ENCODE data around the gene G2E3.
A peak's percentile ranks its signal among the peaks of the same experiment; 100 is the strongest.
"Not testable (repeated sequence)": the region's sequence is repeated elsewhere in the genome, so short reads cannot be mapped to it uniquely, and the experiment has no call there.

The G2E3 gene, protein sequence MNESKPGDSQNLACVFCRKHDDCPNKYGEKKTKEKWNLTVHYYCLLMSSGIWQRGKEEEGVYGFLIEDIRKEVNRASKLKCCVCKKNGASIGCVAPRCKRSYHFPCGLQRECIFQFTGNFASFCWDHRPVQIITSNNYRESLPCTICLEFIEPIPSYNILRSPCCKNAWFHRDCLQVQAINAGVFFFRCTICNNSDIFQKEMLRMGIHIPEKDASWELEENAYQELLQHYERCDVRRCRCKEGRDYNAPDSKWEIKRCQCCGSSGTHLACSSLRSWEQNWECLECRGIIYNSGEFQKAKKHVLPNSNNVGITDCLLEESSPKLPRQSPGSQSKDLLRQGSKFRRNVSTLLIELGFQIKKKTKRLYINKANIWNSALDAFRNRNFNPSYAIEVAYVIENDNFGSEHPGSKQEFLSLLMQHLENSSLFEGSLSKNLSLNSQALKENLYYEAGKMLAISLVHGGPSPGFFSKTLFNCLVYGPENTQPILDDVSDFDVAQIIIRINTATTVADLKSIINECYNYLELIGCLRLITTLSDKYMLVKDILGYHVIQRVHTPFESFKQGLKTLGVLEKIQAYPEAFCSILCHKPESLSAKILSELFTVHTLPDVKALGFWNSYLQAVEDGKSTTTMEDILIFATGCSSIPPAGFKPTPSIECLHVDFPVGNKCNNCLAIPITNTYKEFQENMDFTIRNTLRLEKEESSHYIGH

DNA sequence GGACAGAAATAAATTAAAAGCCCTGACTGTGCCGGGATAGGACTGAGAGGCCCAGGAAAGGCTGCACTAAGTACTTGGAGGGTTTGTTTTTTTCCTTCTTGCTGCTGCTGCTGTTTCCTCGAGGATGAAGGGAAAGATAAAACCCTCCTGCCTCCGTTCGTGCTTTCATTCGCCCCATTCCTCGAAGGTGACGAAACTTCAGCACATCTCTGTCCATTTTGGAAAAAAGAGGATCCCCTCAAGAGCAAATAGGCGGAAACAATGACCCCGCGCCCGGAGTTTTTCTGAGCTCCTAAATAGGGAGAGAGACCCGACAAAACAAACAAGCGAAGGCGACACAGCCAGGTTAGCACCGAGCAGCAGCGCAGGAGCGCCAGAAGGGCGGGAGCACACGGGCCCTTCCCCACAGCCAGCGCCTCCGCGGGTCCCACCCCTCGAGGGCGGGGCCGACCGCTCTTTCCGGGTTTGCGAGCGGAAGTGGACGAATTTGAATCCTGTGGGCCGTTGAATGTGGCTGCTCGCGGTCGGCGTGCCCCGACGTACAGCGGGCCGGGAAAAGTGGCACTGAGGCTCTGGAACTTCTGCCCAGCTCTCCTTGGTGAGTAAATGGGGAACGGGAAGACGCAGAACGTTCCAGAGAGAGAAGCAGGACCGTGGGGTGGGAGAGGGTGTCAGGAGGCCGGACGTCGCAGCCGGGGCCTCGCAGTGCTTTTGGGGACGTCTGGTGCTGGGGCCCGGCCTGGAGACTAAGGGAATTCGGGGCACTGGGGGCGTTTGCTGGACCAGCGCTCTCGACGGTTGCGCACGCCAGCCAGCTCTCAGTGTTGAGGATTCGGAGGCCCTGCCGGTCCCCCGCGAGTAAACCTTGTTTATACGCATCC lies at the start of gene G2E3:
Gene G2E3, plus strand, starts transcription at position 484 of the 881 bp plus-strand sequence. CDS start 21,922 bp downstream, outside the sequence.
- DNase-seq (ENCODE audit: extremely low read depth in 1 of 2, low read depth in 1 of 2) = peak; percentile 47 to 80

DNA sequence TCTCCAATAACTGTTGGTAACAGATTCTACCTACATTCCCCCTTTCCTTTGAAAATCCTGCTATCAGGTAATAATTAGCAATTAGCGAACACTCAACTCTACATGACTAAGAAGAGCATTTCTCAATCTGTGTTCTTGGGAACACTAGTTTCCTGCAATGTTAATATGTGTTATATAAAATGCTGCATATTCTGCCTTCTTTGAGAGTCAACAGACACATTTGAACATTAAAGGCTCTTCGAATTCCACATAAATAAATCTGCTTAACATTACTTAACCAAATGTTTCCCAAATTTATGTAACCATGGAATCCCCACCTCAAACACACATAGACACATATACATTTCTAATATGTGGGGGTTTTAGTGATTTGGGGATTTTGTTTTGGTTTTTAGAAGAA lies 41.2 kb upstream of the G2E3 start:
- DNase-seq (ENCODE audit: extremely low read depth in 1 of 2, low read depth in 1 of 2) = no peak

DNA sequence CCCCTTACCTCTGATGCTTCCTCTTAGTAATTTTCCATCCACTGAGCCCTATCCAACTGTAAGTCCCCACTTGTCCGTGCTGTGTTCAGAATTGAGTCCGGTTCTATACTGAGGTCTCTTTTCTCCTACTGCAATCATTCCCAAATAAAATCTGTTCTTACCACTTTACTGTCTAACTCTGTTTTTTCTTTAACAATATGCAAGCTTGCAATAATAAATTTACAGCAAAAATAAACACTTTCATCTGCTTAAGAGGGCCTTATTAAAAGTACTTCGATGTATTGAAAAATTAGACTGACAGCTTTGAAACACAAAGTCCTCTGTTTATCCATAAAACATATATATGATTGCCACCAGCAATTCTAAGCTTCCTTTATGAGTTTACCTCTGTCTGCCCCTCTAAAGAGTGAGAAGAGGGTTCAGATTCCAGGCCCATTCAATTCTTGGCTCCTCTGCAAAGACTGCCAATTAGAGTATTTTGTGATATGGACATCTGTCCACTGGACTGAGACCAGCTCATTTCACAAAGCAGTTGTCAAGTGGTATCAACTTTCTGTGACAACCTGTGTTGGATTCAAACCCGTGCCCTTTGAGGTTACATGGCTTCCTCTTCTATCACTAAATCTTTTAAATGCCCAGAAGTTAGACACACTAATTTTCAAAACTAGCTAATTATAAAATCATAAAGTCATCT lies 39.9 kb upstream of the G2E3 start:
- DNase-seq (ENCODE audit: extremely low read depth in 1 of 2, low read depth in 1 of 2) = no peak

DNA sequence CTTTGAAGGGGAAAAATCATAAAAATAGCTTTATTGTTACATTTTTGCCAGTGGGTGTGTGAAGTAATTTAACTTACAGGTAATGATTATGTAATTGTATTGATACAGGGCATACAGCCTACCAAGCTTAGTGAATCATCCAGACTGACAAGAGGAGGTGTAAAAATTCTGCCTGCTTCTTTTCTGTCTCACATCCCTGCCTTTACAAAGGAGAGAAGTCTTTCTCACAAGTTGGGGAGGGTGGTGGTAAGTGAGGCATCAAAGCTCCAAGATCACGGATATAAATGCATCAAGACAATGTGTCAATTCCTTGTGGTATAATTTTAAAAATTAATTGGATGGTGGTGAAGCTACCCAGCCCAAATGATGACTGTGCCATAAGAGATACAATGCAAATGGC lies 39.0 kb upstream of the G2E3 start:
- DNase-seq (ENCODE audit: extremely low read depth in 1 of 2, low read depth in 1 of 2) = no peak

DNA sequence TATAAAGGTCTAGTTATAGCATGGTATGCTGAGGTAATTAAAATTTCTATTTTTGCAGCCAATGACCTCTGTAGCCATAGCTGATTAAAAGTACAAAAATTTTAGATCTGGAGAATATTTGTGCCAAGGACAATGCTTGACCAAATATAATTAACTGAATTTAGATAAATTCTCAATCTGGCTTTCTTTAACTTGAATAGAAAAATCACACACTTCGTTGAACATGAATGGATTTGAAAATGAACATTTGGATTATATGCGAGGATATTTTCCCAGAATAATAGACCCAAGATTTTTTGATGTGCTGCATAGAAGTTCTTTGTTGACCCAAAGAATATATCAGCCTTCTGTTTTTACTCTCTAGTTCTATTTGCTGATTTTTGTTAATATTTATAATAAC lies 38.4 kb upstream of the G2E3 start:
- no peak for DNase-seq (ENCODE audit: extremely low read depth in 1 of 2, low read depth in 1 of 2)

DNA sequence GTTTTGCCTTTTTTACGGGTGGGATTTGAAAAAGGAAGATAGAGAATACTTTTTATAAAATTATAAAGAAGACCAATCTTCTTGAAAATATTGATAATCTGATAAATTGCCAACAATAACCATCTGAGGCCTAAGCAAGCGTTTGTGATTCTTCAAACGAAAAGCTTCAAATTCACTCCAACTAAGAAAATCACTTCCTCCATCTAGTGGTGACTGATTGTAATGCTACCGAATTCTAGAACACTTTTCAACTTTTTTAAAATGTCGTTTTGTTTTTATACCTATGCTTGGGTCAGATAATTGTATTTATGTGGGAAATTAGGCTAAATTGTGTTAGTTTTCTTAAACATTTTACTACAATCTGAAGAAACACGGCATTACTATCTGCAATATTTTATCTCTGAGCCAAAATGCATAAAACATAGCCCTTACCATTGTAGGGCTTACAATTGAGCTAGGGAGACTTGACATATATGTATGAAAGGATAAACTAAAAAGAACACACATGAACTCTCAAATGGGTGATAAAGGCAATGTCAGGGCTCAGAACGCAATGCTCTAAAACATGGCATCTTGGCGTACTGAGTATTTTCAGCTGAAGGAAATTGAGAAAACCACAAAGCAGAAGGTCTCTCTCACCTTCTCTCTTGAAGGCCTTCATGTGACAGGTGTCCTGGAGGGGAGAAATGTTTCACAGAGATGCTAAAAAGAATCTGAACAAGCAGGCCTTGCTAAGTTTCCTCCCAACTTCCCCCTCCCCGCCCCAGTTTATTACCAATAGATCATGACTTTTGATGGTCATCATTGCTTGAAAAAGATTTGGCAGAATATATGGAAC lies 36.8 kb upstream of the G2E3 start:
- DNase-seq (ENCODE audit: extremely low read depth in 1 of 2, low read depth in 1 of 2) = no peak

DNA sequence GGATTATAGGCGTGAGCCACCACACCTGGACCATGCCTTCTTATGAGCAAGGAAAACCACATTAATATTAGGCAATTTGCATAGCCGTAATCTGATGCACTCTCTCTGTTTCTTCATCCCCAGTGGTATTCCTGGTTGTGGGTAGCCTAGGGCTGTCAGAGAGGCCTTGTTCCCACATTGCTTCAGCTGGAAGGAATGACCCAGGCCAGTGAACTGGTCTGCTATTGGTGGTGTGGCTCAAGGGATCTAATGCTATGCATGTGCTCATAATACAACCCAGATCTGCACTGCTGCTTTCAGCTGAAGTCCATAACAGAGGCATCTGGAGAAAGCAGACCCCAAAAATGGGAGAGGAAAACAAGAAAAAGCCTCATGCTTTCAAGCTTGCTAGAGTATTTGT lies 33.1 kb upstream of the G2E3 start:
- DNase-seq (ENCODE audit: extremely low read depth in 1 of 2, low read depth in 1 of 2) = no peak

DNA sequence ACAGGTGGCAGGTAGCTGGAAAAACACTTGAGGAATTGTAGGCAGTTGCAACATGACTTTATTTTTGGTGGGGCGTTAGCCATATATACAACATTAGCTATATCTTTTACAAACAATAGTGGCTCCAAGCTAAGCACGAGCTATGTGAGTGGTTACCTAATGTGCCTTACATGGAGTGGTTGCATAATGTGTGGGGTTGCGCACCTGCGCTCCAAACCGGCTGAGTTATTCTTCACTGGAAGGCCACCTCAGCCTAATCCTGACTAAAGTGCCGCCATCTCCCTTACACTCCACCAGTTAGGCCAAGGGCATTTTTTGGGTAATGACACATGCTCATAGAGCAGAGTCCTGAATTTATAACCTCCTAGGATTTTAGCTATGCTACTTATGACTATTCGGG lies 31.8 kb upstream of the G2E3 start:
- DNase-seq (ENCODE audit: extremely low read depth in 1 of 2, low read depth in 1 of 2) = no peak

DNA sequence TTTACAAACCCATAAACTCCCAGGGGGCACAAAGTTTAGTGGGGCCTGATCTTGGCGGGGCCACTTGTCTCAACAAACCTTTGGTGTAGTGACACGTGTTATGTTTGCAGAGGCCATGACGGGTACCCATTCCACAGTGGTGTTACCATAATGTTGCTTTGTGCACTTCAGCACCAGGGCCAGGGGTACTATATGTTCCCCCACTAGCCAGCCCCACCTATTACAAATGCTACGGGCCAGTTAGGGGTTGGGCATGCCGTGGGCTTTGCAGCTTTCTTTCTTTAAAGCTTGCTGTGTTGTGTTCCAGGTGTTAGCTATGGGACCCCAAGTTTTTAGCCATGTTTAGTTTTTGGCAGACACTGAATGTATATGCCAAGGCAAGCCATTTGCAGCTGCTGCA lies 30.8 kb upstream of the G2E3 start:
- no peak for DNase-seq (ENCODE audit: extremely low read depth in 1 of 2, low read depth in 1 of 2)

DNA sequence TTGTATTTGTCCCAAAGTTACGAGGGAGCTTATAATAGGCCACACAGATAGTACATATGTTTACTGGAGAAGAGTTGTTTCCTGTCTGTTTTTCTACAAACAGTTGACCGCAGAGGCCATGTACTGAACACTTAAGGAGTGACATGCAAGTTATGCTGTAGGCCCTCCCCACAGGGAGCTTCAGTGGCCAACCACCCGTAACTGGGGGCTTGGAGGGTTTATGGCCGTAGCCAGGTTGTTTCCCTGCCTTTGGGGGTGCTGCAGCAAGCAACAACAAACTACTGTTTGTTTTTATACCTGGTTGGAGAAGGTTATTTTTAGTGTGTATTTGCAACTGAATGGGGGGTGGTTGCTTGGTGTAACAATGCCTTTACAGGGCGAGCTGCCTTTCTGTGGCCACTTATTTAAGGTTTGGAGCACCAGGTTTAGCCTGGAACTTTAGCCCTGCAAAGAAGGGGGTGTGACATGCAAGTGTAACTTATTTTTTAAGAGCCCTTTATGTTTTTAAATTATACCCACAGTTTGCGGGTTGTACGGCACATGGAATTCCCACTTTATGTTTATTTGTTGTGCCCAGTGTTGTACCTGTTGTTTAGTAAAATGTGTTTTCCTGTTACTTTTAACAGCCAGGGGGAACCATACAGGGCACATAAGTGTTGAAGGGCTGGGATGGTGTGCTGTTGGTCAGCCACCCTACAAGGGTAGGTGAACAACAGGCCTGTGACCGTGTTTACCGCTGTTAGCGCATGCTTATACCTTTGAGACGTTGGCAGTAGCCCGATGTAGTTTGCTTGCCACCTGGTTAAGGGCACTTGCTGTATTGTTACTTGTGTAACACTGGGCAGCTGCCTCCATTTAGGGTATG lies 29.9 kb upstream of the G2E3 start:
- DNase-seq (ENCODE audit: extremely low read depth in 1 of 2, low read depth in 1 of 2) = no peak

DNA sequence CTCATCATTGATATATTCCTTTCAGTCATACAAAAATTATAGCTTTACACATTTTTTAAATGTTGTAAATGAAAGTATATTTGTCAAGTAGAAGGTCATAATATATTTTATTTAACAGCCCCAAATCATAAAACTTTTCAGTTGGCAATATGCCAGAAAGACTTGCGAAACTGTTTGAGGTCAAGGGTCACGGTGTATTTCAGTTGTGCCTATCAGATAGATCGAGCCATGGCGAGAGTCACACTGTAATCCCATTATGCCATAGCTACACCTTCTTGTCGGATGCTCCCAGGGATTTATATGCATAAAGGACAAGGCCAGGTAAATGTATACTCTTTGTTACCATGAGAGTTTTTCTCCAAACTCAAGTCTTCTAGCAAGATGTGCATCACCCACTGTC lies 26.7 kb upstream of the G2E3 start:
- no peak for DNase-seq (ENCODE audit: extremely low read depth in 1 of 2, low read depth in 1 of 2)

DNA sequence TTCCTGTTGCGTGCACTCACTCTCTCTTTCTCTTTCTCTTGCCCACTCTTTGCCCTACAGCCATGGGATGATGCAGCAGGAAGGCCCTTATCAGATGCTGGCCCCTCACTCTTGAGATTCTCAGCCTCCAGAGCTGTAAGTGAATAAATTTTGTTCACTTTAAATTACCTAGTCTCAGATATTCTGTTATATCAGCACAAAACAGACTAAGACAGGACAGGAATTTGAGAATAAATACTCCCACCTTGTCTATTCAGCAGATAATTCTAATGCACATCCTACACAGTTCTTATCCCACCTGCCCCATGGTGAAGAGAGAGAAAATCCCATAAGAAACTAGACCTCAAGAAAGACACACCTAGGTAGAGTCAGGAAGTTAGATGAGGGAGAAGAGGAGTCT lies 25.8 kb upstream of the G2E3 start:
- no peak for DNase-seq (ENCODE audit: extremely low read depth in 1 of 2, low read depth in 1 of 2)

DNA sequence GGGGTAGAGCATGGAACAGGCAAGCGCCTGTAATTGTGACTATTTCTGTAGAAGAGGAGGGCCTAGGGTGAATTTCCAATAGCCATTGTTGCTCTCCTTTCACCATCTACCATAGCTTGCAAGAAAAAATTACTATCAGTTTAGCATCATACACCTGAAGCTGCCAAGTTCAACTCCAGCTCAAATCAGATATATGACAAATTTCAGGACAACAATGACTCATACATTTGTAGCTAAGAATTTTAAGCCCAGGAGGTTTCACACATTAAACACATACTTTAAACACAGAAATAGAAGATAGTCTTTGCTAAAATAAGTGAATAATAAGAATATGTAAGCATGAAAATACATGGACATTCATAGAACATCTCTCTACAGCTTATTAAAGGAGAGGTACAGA lies 17.6 kb upstream of the G2E3 start:
- no peak for DNase-seq (ENCODE audit: extremely low read depth in 1 of 2, low read depth in 1 of 2)

DNA sequence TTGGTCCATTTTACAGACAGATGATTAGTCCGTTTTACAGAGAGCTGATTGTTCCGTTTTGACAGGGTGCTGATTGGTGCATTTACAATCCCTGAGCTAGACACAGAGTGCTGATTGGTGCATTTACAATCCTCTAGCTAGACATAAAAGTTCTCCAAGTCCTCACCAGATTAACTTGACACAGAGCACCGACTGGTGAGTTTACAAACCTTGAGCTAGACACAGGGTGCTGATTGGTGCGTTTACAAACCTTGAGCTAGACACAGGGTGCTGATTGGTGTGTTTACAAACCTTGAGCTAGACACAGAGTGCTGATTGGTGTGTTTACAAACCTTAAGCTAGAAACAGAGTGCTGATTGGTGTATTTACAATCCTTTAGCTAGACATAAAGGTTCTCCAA lies 12.2 kb upstream of the G2E3 start:
- not testable (repeated sequence) for DNase-seq (ENCODE audit: extremely low read depth in 1 of 2, low read depth in 1 of 2)

DNA sequence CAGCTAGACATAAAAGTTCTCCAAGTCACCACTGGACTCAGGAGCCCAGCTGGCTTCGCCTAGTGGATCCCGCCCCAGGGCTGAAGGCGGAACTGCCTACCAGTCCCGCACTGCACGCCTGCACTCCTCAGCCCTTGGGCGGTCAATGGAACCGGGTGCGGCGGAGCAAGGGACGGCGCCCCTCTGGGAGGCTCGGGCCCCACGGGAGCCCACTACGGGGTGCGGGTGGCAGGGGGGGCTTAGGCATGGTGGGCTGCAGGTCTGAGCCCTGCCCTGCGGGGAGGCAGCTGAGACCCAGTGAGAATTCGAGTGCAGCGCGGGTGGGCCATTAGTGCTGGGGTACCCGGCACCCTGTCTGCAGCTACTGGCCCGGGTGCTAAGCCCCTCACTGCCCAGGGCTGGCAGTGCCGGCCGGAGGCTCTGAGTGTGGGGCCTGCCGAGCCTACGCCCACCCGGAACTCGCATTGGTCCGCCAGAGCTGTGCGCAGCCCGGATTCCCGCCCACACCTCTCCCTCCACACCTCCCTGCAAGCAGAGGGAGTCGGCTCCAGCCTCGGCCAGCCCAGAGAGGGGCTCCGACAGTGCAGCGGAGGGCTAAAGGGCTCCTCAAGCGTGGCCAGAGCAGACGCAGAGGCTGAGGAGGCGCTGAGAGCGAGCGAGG lies 11.4 kb upstream of the G2E3 start:
- no peak for DNase-seq (ENCODE audit: extremely low read depth in 1 of 2, low read depth in 1 of 2)

DNA sequence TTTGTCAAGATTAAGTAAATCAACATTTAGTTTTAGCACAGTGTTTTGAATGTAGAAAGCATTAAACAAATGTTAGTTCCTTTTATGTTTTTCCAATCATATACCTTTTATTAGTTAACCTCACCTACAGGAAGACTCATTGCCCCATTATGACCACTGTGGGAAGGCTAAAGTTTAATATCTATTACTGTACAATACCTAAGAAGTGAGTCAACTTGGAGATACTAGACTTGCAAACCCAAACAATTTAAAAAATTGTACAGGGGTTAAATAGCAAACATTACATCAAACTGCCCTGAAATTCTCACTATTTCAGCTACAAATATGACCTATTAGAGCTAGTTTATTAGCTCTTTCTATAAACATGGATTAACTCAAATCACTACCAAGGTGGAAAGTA lies 8.6 kb upstream of the G2E3 start:
- no peak for DNase-seq (ENCODE audit: extremely low read depth in 1 of 2, low read depth in 1 of 2)

DNA sequence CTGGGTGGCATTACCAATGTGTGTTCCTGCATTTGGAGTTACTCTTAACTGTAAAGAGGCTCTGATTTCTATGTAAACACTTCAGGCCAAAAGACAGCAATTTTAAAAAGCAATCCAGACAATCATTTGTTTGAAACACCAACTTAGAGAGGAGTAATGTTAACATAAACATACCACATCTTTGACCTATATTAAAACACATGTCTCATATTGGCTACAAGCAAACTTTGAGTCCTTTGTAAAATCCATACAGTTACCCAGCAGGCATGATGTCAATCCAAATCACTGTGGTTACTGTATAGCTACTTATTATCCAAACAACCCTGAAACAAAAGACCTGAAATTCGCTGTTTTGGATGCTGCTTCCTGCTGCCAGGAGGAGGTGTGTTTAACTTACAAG lies 7.5 kb upstream of the G2E3 start:
- no peak for DNase-seq (ENCODE audit: extremely low read depth in 1 of 2, low read depth in 1 of 2)

DNA sequence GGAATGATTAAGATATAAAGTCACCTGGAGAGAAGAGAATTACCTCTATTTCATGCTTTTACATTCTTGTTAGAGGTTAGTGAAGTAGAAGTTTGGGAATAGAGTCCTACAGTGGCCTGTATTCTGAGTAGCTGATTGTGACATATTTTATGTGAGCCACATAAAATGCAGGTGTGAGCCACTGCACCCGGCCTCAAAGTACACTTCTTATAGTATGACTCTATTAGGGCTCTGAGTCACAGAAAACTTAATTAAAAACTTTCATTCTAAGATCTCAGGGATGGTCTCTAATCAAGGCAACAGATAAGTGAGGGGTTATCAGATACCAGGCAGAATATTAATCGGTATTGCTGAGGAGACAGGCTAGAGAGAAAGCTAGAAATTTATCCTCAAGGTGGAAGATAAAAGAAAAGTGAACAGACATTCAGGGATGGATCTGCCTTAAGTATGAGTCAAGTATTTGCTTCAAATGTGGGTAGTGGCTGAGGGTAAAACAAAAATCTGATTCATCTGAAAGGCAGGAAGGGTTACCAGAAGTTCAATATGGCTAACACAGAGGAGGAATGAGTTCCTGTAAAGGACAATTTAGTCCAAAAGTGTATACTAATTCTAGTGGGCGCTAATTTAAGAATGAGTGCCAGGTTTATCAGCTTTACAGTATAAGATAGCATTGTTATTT lies 5.5 kb upstream of the G2E3 start:
- no peak for DNase-seq (ENCODE audit: extremely low read depth in 1 of 2, low read depth in 1 of 2)

Data from activated CD8-positive, alpha-beta memory T cell treated with anti-CD3 and anti-CD28 coated beads for 1 hour (primary cell).